ENCODE results near the gene AIP. TPM values are rescaled to one million over a fixed set of nuclear protein-coding genes. Genes with fewer than 3 reads are reported as not detected.

AIP gene
- total RNA-seq, 1 experiment from 2014 or later = 35.6 TPM

DNA sequence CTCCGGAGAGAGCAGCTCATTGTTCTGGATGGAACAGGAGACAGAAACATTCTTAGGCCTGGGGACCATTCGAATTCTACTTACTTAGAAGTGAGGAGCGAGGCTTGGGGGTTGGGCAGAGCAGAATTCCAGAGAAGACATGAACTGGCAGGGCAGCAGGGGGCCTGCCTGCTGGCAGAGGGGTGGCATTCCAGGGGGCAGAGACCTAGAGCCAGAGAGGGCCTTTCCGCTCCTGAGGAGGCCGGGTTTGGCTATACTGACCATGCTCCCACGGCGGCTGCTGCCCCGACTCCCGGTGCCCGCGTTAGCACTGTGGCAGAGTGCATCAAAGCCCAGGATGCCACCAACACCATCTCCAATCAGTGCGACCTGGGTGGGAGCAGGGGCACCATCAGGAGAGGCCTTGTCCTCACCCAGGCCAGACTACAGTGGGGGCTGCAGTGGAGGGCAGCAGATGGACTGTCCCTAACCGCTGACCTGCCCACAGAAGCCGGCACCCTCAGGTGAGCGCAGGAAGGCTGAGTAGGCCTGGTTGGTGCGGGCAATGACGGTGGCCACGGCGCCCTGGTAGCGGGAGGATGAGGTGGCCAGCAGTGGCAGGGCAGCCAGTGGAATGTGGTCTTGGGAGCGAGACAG, 14.9 kb downstream of the AIP start:
- Histone ChIP-seq H2BK120ac (ENCODE audit: low read depth, low read length, poor library complexity, severe bottlenecking) (no peak overlapping the region), H3K9me3 (ENCODE audit: control insufficient read depth, low read depth, low read length) (no peaks in the 10 kb centered on the region), H3K4me2 (ENCODE audit: insufficient read depth, insufficient read length, low read length) (no peak overlapping the region), H3K14ac (ENCODE audit: insufficient read depth, low read length) (no peak overlapping the region), H3K23me2 (ENCODE audit: insufficient read length, low read depth, low read length, poor library complexity, severe bottlenecking) (no peaks in the 10 kb centered on the region), H3K18ac (ENCODE audit: insufficient read length, low read depth, low read length) (no peak overlapping the region), H2BK5ac (ENCODE audit: insufficient read length, low read length) (no peak overlapping the region), H2BK15ac (ENCODE audit: low read depth, low read length) (no peak overlapping the region), H2BK12ac (ENCODE audit: insufficient read length, low read depth, low read length) (no peak overlapping the region), H4K8ac (replicated peaks; ENCODE audit: insufficient read length, low read depth, low read length) (no peak overlapping the region), H2AFZ (ENCODE audit: low read length) (no peak overlapping the region), H2AK5ac (ENCODE audit: insufficient read length, low read length) (no peak overlapping the region), H3K4ac (ENCODE audit: low read depth, low read length) (no peak overlapping the region), H3K4me1 (ENCODE audit: insufficient read depth, low read length) (no peaks in the 10 kb centered on the region), H2BK20ac (ENCODE audit: low read depth, low read length, poor library complexity, severe bottlenecking) (no peak overlapping the region), H3K27ac (ENCODE audit: insufficient read length, low read depth, low read length) (no peak overlapping the region), H4K91ac (ENCODE audit: insufficient read length, low read depth, low read length) (no peak overlapping the region), H3K9ac (ENCODE audit: extremely low read depth, insufficient read length, low read length) (no peak overlapping the region), H3K23ac (ENCODE audit: insufficient read length, low read depth, low read length) (no peak overlapping the region), H4K5ac (ENCODE audit: insufficient read length, low read depth, low read length) (no peak overlapping the region), H3T11ph (ENCODE audit: low read length) (no peak overlapping the region), H3K79me2 (ENCODE audit: insufficient read depth, low read length) (no peaks in the 10 kb centered on the region), H3K79me1 (ENCODE audit: insufficient read depth, low read depth, low read length, poor library complexity, severe bottlenecking) (no peaks in the 10 kb centered on the region), H3K27me3 (ENCODE audit: insufficient read depth, low read length) (no peaks in the 10 kb centered on the region), H4K20me1 (ENCODE audit: control insufficient read depth, insufficient read depth, insufficient read length) (no peaks in the 10 kb centered on the region), H3K56ac (ENCODE audit: insufficient read length, low read depth, low read length) (no peak overlapping the region)
- H3K27me3 Mint-ChIP-seq (ENCODE audit: low read depth) = peaks cover 2% of the 10 kb centered on the region; the same call in 1 of the 2 replicates
- TF ChIP-seq, protein P1, sequence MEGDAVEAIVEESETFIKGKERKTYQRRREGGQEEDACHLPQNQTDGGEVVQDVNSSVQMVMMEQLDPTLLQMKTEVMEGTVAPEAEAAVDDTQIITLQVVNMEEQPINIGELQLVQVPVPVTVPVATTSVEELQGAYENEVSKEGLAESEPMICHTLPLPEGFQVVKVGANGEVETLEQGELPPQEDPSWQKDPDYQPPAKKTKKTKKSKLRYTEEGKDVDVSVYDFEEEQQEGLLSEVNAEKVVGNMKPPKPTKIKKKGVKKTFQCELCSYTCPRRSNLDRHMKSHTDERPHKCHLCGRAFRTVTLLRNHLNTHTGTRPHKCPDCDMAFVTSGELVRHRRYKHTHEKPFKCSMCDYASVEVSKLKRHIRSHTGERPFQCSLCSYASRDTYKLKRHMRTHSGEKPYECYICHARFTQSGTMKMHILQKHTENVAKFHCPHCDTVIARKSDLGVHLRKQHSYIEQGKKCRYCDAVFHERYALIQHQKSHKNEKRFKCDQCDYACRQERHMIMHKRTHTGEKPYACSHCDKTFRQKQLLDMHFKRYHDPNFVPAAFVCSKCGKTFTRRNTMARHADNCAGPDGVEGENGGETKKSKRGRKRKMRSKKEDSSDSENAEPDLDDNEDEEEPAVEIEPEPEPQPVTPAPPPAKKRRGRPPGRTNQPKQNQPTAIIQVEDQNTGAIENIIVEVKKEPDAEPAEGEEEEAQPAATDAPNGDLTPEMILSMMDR (conservative IDR thresholded peaks at IDR 0.05) = no peak
- DNase-seq = no peak
- no peaks in the 10 kb centered on the region for H3K9me3 Mint-ChIP-seq
- no CpG with 5 or more reads among the region's 21 CpGs for WGBS (ENCODE audit: extremely low coverage, insufficient read length, low lambda C conversion rate)
- H3K27ac Mint-ChIP-seq = no peak overlapping the region
- peaks cover 0 to under 1% of the 10 kb centered on the region in 2 experiments; a peak in 2 of 4 replicates for H3K4me1 Mint-ChIP-seq
- no peak overlapping the region for H3K4me3 Mint-ChIP-seq
- H3K36me3 Mint-ChIP-seq (ENCODE audit: insufficient read depth in 1 of 3, low read depth in 3 of 3) = peaks cover 5 to 29% (median 10%) of the 10 kb centered on the region in 3 experiments

Data from H9 (cell line).